Activated CD4-positive, alpha-beta T cell treated with anti-CD3 and anti-CD28 coated beads, Interleukin-2, amount 10 ng/mL, durations not matched to agents 24 days and 14 days (primary cell): Measurements from ENCODE around the gene WDR3. TPM values are rescaled to one million over a fixed set of nuclear protein-coding genes. Genes with fewer than 3 reads are reported as not detected.

Source experiments
- DNase-seq: peaks from one replicate; pipeline ENCODE4 v3.0.0; 2022
- H3K27ac Mint-ChIP-seq: one replicate; pipeline ENCODE4 v1.8.0; 2022; ENCODE audit warnings: mild to moderate bottlenecking, mixed read lengths
- H3K27me3 Mint-ChIP-seq: one replicate; pipeline ENCODE4 v1.8.0; 2022; ENCODE audit warnings: mixed read lengths
- H3K36me3 Mint-ChIP-seq: one replicate; pipeline ENCODE4 v1.8.0; 2022; ENCODE audit warnings: low read depth, mild to moderate bottlenecking, mixed read lengths
- H3K4me1 Mint-ChIP-seq: one replicate; pipeline ENCODE4 v1.8.0; 2021; ENCODE audit warnings: mixed read lengths
- H3K4me3 Mint-ChIP-seq: one replicate; pipeline ENCODE4 v1.8.0; 2022; ENCODE audit warnings: mild to moderate bottlenecking, moderate library complexity, mixed read lengths
- H3K9me3 Mint-ChIP-seq: one replicate; pipeline ENCODE4 v1.8.0; 2021; ENCODE audit warnings: mixed read lengths
- intact Hi-C: fragments of 100-400 bp; cut with micrococcal nuclease; formaldehyde crosslinking; loops from one replicate; pipeline ENCODE4 v1.15.1; 2023
- total RNA-seq: library from RNA; stranded (reverse); gene quantifications from 2 replicates; pipeline ENCODE4 v1.2.3, GENCODE V29; 2022

WDR3 gene
- total RNA-seq, 1 donor from 2014 or later = 81.7 TPM

DNA sequence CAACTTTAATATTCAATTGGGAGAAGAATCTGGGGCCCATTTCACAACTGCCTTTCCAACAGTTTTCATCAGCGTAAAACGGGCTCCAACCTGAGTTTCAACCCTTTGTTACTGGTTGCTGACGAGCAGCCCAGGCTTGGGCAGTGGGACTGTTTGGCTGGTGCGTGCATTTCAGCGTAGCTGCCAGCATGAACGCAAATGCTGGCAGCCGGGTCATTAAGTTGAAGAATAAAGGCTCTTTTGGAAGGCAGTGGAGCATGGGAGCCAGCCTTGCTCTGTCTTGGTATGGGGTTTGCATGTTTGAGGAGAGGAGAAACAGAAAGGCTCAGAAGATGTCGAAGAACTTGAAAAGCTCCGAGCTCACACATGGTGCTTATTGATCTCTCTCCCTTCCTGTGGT, 40.7 kb downstream of the WDR3 start:
- no peaks in the 10 kb centered on the region for H3K4me1 Mint-ChIP-seq
- H3K27ac Mint-ChIP-seq = no peak overlapping the region
- no peak for DNase-seq
- H3K4me3 Mint-ChIP-seq = no peak overlapping the region
- H3K27me3 Mint-ChIP-seq = peaks cover 10% of the 10 kb centered on the region
- no peaks in the 10 kb centered on the region for H3K9me3 Mint-ChIP-seq
- no peaks in the 10 kb centered on the region for H3K36me3 Mint-ChIP-seq
- intact Hi-C loops = no loop called here

DNA sequence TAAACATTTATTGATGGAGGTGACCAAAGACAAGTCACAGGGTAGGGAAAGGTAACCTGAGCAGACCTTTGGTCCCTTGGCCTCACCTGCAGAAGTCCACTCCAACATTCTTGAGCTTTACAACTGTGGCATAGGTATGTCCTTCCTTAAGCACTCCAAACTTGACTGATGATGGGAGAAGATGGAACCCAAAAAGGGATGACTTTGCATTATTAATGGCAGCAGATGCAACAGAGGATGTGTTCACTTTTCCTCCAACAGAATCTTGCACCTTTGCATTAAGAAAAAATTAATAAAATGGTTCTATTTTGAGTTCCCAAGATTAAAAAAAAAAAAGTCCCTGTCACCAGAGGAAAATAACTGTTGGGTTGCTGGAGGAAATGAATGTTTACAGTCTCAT, 42.2 kb downstream of the WDR3 start:
- Mint-ChIP-seq H3K4me1 (no peaks in the 10 kb centered on the region), H3K36me3 (no peaks in the 10 kb centered on the region), H3K27me3 (peaks cover 10% of the 10 kb centered on the region), H3K9me3 (no peaks in the 10 kb centered on the region), H3K4me3 (no peak overlapping the region), H3K27ac (no peak overlapping the region)
- intact Hi-C loops = no loop called here
- no peak for DNase-seq

DNA sequence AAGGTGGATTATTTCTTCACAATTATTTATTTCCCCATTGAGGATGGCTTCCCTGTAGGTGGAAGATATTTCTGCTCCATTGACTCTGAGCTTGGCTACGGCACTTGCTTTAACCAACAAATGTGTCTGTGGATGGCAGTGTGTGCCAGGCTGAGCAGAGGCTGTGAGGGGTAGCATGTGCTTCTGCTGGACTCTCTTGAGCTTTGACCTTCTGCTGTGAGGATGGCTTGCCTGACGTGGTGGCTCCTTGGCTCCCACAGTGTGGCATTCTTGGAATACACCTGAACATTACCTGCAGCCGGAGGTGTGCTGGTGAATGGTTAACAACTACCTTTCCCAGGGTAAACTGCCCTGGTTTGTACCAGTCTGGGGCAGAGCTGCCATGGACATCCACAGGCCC, 46.8 kb downstream of the WDR3 start:
- DNase-seq = no peak
- Mint-ChIP-seq H3K27me3 (peaks cover 10% of the 10 kb centered on the region), H3K4me3 (no peak overlapping the region), H3K36me3 (no peaks in the 10 kb centered on the region), H3K4me1 (no peaks in the 10 kb centered on the region), H3K9me3 (no peaks in the 10 kb centered on the region), H3K27ac (no peak overlapping the region)
- intact Hi-C loops = no loop called here

DNA sequence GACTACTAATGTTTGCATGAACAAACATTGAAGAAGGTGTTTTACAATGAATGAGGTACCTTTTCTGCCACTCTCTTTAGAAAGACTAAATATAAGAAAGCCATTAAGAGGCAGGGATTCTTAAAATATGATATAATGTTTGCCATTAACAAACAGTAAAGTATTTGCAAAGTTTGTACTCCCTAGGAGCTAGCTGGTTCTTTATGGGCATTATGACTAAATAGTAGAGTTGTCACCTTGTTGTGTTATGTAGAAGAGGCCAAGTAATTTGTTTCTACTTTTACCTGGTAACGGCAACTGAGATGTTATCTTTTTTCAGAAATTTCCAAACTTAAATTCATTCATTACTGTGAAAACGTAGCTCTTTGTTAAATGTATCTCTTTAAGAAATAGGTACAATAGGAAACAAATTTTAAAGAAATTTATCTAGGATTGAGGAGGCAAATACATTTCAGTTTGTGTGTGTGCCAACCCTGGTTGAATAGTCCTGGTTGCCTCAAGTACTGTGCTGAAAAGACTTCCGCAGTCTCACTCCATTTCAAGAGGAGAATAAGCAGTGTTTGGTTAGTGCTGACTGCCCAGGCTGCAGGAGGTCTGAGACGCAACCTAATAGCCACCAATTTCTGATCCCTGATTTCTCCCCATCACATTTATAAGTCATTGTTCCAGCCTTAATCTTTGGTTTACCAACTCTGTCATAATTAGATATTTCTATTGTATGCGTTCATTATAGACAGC, 52.1 kb downstream of the WDR3 start:
- H3K9me3 Mint-ChIP-seq = no peaks in the 10 kb centered on the region
- H3K27ac Mint-ChIP-seq = no peak overlapping the region
- DNase-seq = no peak
- intact Hi-C loops = no loop called here
- no peak overlapping the region for H3K4me3 Mint-ChIP-seq
- no peaks in the 10 kb centered on the region for H3K36me3 Mint-ChIP-seq
- no peaks in the 10 kb centered on the region for H3K4me1 Mint-ChIP-seq
- peaks cover 9% of the 10 kb centered on the region for H3K27me3 Mint-ChIP-seq

DNA sequence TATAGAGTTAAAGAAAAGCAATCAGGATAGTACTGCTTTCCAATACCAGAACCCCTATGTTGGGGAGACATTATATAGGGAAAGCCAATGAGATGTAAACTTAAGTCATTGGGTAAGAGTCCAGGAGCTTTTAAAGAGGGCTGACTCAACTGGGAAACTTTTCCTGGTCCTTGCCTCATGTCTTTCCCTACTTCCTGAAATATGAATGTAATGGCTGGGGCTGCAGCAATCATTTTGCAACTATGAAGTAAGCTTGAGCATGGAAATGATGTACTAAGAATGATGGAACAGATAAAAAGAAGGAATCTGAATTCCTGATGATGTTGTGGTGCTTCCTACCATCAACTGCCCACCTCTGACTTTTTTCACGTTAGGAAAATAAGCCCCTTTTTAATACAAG, 55.7 kb downstream of the WDR3 start:
- H3K4me1 Mint-ChIP-seq = no peaks in the 10 kb centered on the region
- no peaks in the 10 kb centered on the region for H3K9me3 Mint-ChIP-seq
- H3K36me3 Mint-ChIP-seq = no peaks in the 10 kb centered on the region
- intact Hi-C loops = no loop called here
- no peak overlapping the region for H3K4me3 Mint-ChIP-seq
- H3K27ac Mint-ChIP-seq = no peak overlapping the region
- peaks cover 9% of the 10 kb centered on the region for H3K27me3 Mint-ChIP-seq
- no peak for DNase-seq

DNA sequence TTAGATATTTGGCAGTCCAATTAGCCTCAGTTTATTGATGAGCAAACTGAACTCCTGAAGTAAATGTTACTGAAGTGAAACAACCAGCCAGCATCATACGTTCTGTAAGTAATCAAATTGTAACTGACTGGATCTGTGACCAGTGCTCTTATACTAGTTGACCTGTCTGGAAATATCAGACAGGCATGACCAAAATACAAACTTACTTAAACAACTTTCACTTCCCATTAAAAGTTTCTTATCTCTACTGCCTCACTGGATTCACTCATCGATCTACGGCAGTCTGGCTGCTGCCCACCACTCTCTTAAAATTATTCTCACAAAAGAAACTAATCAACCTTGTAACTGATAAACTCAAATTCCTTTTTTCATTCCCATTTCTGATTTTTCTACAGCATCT, 56.4 kb downstream of the WDR3 start:
- Mint-ChIP-seq H3K36me3 (no peaks in the 10 kb centered on the region), H3K27me3 (peaks cover 9% of the 10 kb centered on the region)

DNA sequence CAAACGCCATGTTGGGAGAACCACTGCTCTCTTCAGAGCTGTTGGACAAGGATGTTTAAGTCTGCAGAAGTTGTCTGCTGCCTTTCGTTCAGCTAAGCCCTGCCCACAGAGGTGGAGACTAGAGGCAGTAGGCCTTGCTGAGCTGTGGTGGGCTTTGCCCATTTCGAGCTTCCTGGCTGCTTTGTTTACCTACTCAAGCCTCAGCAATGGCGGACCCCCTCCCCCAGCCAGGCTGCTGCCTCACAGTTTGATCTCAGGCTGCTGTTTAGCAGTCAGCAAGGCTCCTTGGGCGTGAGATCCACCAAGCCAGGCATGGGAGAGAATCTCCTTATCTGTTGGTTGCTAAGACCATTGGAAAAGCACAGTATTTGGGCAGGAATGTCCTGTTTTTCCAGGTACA, 74.8 kb downstream of the WDR3 start:
- no peak overlapping the region for H3K27ac Mint-ChIP-seq
- no peaks in the 10 kb centered on the region for H3K36me3 Mint-ChIP-seq
- H3K27me3 Mint-ChIP-seq = peaks cover 1% of the 10 kb centered on the region
- intact Hi-C loops = no loop called here
- no peak overlapping the region for H3K4me3 Mint-ChIP-seq
- no peaks in the 10 kb centered on the region for H3K4me1 Mint-ChIP-seq
- no peak for DNase-seq
- no peaks in the 10 kb centered on the region for H3K9me3 Mint-ChIP-seq

More for the DNA sequence above, 56.4 kb downstream of the WDR3 start:
- Mint-ChIP-seq H3K9me3 (no peaks in the 10 kb centered on the region), H3K27ac (no peak overlapping the region), H3K4me1 (no peaks in the 10 kb centered on the region), H3K4me3 (no peak overlapping the region)
- intact Hi-C loops = no loop called here
- no peak for DNase-seq

DNA sequence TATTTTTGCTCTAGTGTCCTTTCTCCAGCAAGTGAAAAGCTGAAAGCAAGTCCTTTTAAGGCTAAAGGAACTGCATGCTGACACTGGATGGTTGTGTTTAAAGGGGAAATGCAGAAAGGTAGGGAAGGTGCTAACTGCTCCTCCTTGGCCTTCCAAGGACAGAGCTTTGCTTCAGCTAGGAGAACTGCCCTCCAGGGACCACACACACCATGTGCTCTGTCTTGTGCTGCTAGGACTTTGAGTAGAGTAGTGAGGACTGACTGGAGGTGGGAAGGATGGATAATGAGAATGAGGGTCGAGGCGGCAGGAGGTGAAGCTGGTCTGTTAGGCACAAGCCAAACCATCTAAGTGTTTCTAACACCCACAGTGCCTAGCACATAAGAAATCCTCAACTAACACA, 77.9 kb downstream of the WDR3 start:
- Mint-ChIP-seq H3K27me3 (peaks cover 1% of the 10 kb centered on the region), H3K27ac (no peak overlapping the region), H3K9me3 (no peaks in the 10 kb centered on the region), H3K4me3 (no peak overlapping the region), H3K36me3 (no peaks in the 10 kb centered on the region), H3K4me1 (no peaks in the 10 kb centered on the region)
- no peak for DNase-seq
- intact Hi-C loops = no loop called here

DNA sequence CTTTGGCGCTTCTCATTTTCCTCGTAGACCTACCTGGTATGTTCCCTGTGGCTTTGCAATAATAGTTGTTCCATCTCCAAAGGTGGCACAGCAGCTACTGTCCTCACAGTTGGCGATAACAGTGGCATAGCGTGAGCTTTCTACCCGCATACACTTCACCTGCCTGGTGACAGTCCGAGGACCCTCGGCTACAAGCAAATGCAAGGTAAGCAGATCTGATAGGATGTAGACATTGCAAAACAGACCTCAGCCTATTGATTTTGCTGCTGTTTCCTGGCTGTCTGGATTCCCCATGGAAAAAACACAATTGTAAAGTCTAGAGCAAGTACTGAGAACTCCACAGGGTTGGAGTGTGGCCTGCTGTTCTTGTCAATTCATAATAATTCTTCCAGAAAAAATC, 78.5 kb downstream of the WDR3 start:
- Mint-ChIP-seq H3K27me3 (peaks cover 1% of the 10 kb centered on the region), H3K4me3 (no peak overlapping the region), H3K4me1 (no peaks in the 10 kb centered on the region), H3K27ac (no peak overlapping the region), H3K36me3 (no peaks in the 10 kb centered on the region), H3K9me3 (no peaks in the 10 kb centered on the region)
- intact Hi-C loops = no loop called here
- no peak for DNase-seq

DNA sequence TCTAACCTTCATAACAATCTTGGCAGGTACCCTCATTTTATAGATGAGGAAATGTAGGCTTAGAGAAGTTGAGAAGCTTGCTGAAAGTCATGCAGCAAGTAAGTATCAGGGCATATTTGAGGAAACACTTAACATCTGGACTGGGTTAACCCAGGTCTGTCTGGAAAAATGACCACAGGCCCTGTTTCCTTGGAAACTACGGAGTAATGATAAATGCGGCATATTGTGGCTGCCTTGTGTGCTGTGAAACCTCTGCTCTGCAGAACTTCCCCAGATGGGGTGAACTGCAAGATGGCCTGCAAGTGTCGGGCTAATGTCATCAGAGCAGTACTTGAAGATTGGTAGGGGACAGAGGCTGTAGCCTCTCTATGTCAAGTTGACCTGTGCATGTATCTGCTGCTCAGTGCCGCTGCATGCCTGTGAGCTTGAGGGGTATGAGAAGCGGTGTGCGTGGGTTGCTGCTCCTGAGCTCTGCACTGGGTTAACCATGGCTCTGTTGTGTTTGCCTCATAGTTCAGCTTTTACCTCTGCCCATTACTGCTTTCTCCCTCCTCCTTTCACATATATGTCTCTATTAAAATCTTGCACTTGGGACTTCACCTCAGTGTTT, 83.1 kb downstream of the WDR3 start:
- H3K9me3 Mint-ChIP-seq = no peaks in the 10 kb centered on the region
- intact Hi-C loops = no loop called here
- no peak overlapping the region for H3K4me3 Mint-ChIP-seq
- H3K27me3 Mint-ChIP-seq = peaks cover 4% of the 10 kb centered on the region
- no peak for DNase-seq
- H3K27ac Mint-ChIP-seq = no peak overlapping the region
- H3K36me3 Mint-ChIP-seq = no peaks in the 10 kb centered on the region
- no peaks in the 10 kb centered on the region for H3K4me1 Mint-ChIP-seq

DNA sequence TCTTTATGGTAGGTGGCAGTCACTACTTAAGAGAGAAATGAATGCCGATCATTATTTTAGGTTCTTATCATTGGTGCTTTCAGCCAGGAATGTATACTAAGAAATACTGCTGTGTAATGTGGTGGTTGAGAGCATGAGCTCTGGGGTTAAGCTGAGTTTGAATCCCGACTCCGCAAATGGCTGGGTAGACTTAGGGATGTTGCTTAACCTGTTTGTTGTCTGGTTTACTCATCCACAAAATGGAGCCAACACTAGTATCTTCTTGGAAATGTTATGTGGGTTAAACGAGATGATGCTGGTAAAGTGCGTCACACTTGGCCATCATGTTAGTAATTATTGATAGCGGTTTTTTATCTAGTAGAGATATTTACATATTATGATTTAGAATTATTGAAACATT, 83.8 kb downstream of the WDR3 start:
- no peaks in the 10 kb centered on the region for H3K4me1 Mint-ChIP-seq
- intact Hi-C loops = no loop called here
- H3K36me3 Mint-ChIP-seq = no peaks in the 10 kb centered on the region
- H3K27ac Mint-ChIP-seq = no peak overlapping the region
- H3K9me3 Mint-ChIP-seq = no peaks in the 10 kb centered on the region
- no peak for DNase-seq
- peaks cover 3% of the 10 kb centered on the region for H3K27me3 Mint-ChIP-seq
- H3K4me3 Mint-ChIP-seq = no peak overlapping the region

DNA sequence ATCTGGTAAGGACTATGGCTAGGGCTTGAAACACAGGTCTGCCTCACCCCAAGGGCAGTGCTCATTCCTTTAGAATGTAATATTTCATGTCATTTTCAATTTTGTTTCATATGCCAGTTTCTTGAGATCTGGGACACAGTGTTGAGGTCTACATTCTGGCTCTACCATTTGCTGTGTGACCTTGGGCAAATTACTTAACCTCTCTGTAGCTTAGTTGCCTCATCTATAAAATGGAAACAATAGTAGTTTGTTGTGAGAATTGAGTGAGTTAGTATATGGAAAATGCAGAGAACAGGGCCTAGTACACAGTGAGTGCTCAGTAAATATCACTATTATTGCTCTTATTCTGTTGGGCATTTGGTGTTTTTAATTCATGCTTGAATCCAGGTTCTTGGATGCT, 84.4 kb downstream of the WDR3 start:
- intact Hi-C loops = no loop called here
- no peaks in the 10 kb centered on the region for H3K4me1 Mint-ChIP-seq
- H3K27me3 Mint-ChIP-seq = peaks cover 3% of the 10 kb centered on the region
- H3K9me3 Mint-ChIP-seq = no peaks in the 10 kb centered on the region
- DNase-seq = no peak
- H3K27ac Mint-ChIP-seq = no peak overlapping the region
- H3K4me3 Mint-ChIP-seq = no peak overlapping the region
- H3K36me3 Mint-ChIP-seq = no peaks in the 10 kb centered on the region
